Measurements from ENCODE around the gene CELSR1. TPM values are rescaled to one million over a fixed set of nuclear protein-coding genes. Genes with fewer than 3 reads are reported as not detected.

The CELSR1 gene
- total RNA-seq, 2 experiments from 2014 or later, result 0.04 to 0.14 TPM

DNA sequence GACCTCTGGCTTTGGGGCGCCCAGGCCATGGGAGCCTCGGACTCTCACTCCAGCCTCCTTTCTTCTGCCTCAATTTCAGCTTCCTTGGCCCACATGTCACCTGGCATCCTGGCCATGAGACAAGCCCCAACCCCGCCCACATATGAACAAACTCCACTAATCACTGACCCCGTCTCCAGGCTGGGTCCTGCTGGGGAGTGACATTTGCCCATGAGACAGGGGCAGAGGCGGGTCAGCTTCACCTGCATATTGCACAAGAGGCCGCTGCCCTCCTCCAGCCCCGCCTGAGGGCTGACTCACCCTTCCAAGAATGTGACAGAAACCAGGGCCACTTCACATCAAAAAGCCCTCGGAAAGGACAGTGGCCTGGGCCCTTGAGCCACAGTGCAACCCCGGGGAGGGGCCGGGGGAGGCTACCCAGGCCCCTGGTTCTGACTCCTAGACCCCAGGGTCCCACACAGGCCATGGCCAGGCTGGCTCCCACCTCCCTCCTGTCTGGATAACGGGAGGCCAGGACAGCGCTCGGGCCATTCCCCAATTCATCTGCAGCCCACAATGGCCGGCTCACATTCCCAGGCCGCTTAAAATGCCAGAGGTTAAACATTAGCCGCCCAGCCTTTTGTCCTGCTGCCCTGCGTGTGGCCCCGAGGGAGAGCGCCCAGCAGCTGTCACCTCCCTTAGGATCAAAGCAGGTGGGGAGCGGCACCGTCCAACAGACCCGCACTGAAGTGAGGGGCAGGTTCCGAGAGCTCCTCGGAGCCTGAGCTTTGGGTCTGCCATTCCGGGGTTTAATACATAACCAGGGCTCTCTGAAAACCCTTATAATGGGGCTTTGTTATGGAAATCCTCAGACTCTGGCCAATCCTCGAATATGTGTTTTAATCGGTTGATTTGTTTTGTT is 159.6 kb downstream of the CELSR1 start:
- peaks cover 14% of the 10 kb centered on the region for H3K4me1 Mint-ChIP-seq
- no peak overlapping the region for H3K27ac Mint-ChIP-seq
- H3K4me3 Mint-ChIP-seq, result no peak overlapping the region
- no peak for DNase-seq
- H3K27me3 Mint-ChIP-seq, result peaks cover 7% of the 10 kb centered on the region
- H3K9me3 Mint-ChIP-seq, result peaks cover 14% of the 10 kb centered on the region
- peaks cover 5% of the 10 kb centered on the region for H3K36me3 Mint-ChIP-seq

DNA sequence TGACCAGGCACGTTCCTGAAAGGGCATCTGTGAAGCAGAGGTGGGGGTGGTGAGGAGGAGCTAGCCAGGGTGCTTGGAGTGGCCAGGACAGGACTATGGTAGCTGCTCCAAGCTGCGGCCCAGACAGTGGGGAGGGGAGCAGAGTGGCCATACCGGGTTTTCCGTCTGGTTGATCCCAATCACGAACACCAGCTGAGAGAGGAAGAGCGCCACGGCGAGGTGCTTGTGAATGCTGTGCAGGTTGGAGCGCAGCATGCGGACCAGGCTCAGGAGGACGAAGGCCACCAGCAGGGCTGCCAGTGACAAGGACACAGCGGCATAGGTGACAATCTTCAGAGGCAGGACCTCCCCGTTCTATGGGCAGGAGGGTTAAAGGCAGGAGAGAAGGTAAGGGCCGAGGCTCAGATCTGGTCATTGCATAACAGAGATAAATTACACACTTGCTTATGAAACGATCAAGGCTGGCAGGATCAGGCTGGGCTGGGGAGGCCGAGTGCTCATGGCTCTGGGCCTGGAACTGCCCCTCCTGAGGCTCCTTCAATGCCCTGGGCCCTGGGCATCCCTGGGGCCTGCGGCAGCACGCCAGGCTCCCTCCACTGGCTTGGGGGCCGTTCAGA is 160.4 kb downstream of the CELSR1 start:
- H3K4me3 Mint-ChIP-seq, result no peak overlapping the region
- DNase-seq, result no peak
- no peak overlapping the region for H3K27ac Mint-ChIP-seq
- peaks cover 14% of the 10 kb centered on the region for H3K9me3 Mint-ChIP-seq
- H3K27me3 Mint-ChIP-seq, result peaks cover 7% of the 10 kb centered on the region
- peaks cover 5% of the 10 kb centered on the region for H3K36me3 Mint-ChIP-seq
- peaks cover 15% of the 10 kb centered on the region for H3K4me1 Mint-ChIP-seq

DNA sequence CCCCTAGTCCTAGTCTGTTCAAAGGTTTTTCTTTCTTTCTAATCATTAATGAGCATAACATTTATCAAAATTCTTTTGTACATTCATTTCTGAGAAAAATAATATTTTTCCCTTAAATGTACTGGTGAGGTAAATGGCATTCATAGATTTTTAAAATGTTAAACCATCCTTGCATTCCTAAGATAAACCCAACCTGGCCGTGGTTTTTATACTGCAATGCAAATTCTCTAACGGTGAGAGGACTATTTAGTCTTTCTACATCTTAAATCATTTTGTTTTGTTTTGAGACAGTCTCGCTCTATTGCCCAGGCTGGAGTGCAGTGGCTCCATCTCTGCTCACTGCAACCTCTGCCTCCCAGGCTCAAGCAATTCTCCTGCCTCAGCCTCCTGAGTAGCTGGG is 161.3 kb downstream of the CELSR1 start:
- peaks cover 13% of the 10 kb centered on the region for H3K27me3 Mint-ChIP-seq
- no peak overlapping the region for H3K4me3 Mint-ChIP-seq
- H3K27ac Mint-ChIP-seq, result no peak overlapping the region
- DNase-seq, result no peak
- H3K9me3 Mint-ChIP-seq, result peaks cover 14% of the 10 kb centered on the region
- H3K36me3 Mint-ChIP-seq, result peaks cover 5% of the 10 kb centered on the region
- H3K4me1 Mint-ChIP-seq, result peaks cover 18% of the 10 kb centered on the region

GRCh38 chr22:46374663-46375474 is 162.6 kb downstream of the CELSR1 start:
- H3K4me1 Mint-ChIP-seq, result peaks cover 29% of the 10 kb centered on the region
- peaks cover 14% of the 10 kb centered on the region for H3K9me3 Mint-ChIP-seq
- H3K4me3 Mint-ChIP-seq, result no peak overlapping the region
- peaks cover 5% of the 10 kb centered on the region for H3K36me3 Mint-ChIP-seq
- DNase-seq, result no peak
- H3K27ac Mint-ChIP-seq, result no peak overlapping the region
- peaks cover 13% of the 10 kb centered on the region for H3K27me3 Mint-ChIP-seq

GRCh38 chr22:46373921-46374662 is 163.3 kb downstream of the CELSR1 start:
- Mint-ChIP-seq H3K27ac (no peak overlapping the region), H3K4me1 (peaks cover 30% of the 10 kb centered on the region), H3K9me3 (peaks cover 14% of the 10 kb centered on the region), H3K27me3 (peaks cover 13% of the 10 kb centered on the region), H3K36me3 (peaks cover 5% of the 10 kb centered on the region), H3K4me3 (no peak overlapping the region)
- DNase-seq, result no peak

DNA sequence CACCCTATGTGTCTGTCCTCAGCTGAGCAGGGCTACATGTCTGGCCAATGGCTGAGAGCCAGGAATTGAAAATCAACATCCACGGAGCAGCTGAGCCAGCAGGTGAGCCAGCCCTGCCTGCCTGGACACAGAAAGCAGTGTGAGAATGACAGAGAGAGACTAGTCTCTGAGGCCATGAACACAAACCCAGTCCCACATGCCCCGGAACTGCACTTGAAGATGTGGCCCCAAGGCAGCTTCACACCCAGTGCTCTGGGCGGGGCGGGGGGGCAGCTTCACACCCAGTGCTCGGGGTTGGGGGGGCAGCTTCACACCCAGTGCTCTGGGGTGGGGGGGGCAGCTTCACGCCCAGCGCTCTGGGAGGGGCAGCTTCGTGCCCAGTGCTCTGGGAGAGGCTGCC is 164.3 kb downstream of the CELSR1 start:
- Mint-ChIP-seq H3K4me3 (no peak overlapping the region), H3K4me1 (peaks cover 30% of the 10 kb centered on the region), H3K27ac (no peak overlapping the region), H3K9me3 (peaks cover 14% of the 10 kb centered on the region), H3K36me3 (peaks cover 5% of the 10 kb centered on the region), H3K27me3 (peaks cover 13% of the 10 kb centered on the region)
- no peak for DNase-seq

- Mint-ChIP-seq H3K27me3 (peaks cover 15% of the 10 kb centered on the region), H3K9me3 (peaks cover 14% of the 10 kb centered on the region), H3K4me1 (peaks cover 32% of the 10 kb centered on the region), H3K27ac (no peak overlapping the region), H3K4me3 (no peak overlapping the region), H3K36me3 (peaks cover 5% of the 10 kb centered on the region)
- no peak for DNase-seq
Observed at GRCh38 chr22:46372686-46373085, 164.7 kb downstream of the CELSR1 start.

DNA sequence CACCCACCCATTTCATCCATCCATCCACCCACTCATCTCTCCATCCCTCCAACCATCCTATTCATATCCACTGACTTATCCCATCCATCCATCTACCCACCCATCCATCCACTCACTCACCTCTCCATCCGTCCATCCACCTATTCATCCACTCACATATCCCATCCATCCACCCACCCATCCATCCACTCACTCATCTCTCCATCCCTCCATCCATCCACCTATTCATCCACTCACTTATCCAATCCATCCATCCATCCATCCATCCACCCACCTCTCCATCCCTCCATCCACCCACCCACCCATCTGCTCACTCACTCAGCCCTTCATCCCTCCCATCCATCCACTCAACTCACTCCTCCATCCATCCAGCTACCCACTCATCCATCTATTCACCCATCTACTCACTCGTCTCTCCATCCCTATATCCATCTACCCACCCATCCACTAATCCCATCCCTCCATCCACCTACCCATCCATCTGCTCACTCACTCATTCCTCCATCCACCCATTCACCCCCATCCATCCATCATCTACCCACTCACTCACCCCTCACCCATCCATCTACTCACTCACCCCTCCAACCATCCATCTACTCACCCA is 165.7 kb downstream of the CELSR1 start:
- Mint-ChIP-seq H3K9me3 (peaks cover 12% of the 10 kb centered on the region), H3K4me3 (no peak overlapping the region)

DNA sequence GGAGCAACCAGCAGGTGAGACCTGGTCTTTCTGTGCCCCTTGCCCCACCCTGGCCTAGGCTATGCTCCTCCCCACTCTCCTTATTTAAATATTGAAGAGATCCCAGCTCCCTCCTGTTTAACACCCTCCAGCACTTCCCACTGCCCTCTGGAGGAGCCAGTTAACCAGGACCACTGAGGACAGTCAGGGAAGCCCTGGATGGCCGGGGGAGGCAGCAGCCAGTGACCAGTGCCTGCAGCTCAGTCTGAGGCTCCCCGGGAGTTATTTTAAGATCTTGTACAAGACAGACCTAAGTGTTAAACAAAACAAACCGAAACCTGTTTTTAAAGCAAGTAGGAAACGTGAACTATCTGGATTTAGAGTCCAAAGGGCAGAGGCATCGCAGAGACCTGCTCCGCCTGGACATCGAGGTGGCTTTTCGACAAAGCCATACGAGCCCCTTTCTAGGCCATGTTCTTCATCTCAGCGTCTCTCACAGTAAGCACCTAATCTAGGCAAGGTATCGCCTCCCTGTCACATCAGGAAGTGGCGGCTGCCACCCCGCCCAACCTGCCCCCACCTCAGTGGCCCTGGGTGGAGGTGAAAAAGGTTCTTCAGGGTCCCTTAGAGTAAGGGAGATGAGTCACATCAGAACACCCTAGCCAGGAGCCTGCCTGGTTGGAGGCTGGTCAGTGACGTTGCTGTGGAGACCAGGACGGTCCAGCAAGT is 166.7 kb downstream of the CELSR1 start:
- DNase-seq, result no peak
- peaks cover 6% of the 10 kb centered on the region for H3K9me3 Mint-ChIP-seq
- H3K4me1 Mint-ChIP-seq, result peaks cover 33% of the 10 kb centered on the region
- no peak overlapping the region for H3K4me3 Mint-ChIP-seq
- peaks cover 3% of the 10 kb centered on the region for H3K36me3 Mint-ChIP-seq
- no peak overlapping the region for H3K27ac Mint-ChIP-seq
- H3K27me3 Mint-ChIP-seq, result peaks cover 16% of the 10 kb centered on the region

More for the DNA sequence above, 165.7 kb downstream of the CELSR1 start:
- H3K36me3 Mint-ChIP-seq, result peaks cover 5% of the 10 kb centered on the region
- H3K4me1 Mint-ChIP-seq, result peaks cover 33% of the 10 kb centered on the region
- DNase-seq, result no peak
- no peak overlapping the region for H3K27ac Mint-ChIP-seq
- peaks cover 16% of the 10 kb centered on the region for H3K27me3 Mint-ChIP-seq

GRCh38 chr22:46369716-46370583 is 167.5 kb downstream of the CELSR1 start:
- H3K9me3 Mint-ChIP-seq, result no peaks in the 10 kb centered on the region
- H3K4me3 Mint-ChIP-seq, result no peak overlapping the region
- H3K36me3 Mint-ChIP-seq, result no peaks in the 10 kb centered on the region
- no peak for DNase-seq
- peaks cover 16% of the 10 kb centered on the region for H3K27me3 Mint-ChIP-seq
- peaks cover 33% of the 10 kb centered on the region for H3K4me1 Mint-ChIP-seq
- no peak overlapping the region for H3K27ac Mint-ChIP-seq

DNA sequence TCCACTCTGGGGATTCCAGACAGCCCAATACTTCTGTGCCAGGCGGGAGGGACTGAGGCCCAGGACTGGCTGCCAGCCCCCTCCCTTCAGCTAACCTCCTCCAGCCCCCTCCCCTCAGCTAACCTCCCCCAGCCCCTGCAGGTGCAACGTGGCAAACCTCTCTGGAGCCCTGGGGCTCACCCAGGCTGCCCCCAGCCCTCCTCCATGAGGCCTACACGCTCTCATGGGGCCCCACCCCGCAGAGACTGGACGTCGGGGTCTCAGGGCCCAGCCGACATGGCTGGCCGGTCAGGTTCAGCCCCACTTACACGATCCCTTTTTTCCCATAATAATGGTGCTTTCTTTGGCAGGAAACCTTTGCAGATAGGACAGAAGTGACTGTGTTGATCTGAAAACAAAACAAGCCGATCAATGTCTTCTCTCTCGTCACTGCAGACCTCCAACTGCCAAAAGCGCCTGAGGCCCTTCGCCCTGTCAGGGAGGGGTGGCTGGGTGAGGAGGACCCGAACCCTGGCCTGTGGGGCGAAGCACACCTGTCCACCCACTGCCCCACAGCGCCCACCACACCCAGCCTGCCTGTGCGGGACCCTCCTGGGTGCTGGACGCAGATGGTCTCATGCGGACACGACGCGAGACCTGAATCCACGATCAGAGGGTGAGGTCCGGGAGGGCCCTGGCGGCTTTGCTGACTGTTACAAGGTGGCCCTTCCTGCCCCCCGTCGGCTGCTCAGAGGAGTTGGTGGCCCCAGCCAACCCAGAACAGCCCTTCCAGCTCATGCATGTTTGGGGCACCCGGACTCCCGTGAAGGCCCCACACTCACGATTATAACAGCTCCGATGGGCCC is 168.3 kb downstream of the CELSR1 start:
- no peak overlapping the region for H3K27ac Mint-ChIP-seq
- peaks cover 11% of the 10 kb centered on the region for H3K27me3 Mint-ChIP-seq
- H3K36me3 Mint-ChIP-seq, result no peaks in the 10 kb centered on the region
- peaks cover 28% of the 10 kb centered on the region for H3K4me1 Mint-ChIP-seq
- DNase-seq, result no peak
- H3K9me3 Mint-ChIP-seq, result no peaks in the 10 kb centered on the region
- no peak overlapping the region for H3K4me3 Mint-ChIP-seq

DNA sequence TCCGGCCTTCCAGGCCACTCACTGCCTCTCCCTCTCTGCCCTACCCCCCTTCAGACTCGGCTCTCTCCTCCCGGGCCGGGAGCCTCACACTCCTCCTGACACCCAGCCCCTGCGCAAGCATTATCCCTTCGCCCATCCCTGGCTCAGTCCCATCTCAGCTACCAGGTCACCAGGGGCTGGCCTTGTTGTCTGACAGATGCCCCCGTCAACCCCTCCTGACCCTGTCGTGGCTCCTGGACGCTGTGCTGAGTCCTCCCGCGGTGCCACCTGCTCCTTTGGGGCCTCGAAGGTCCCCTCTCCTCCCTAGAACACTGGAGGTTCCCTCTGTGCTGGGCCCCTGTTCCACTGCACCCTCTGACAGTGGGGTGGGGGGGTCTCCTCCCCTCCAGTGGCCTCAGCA is 169.0 kb downstream of the CELSR1 start:
- H3K9me3 Mint-ChIP-seq, result no peaks in the 10 kb centered on the region
- H3K4me3 Mint-ChIP-seq, result no peak overlapping the region
- no peak for DNase-seq
- no peaks in the 10 kb centered on the region for H3K36me3 Mint-ChIP-seq
- H3K27me3 Mint-ChIP-seq, result peaks cover 10% of the 10 kb centered on the region
- H3K27ac Mint-ChIP-seq, result no peak overlapping the region
- peaks cover 22% of the 10 kb centered on the region for H3K4me1 Mint-ChIP-seq

All from activated naive CD8-positive, alpha-beta T cell treated with anti-CD3 and anti-CD28 coated beads for 36 hours (primary cell).